SHP77 (cell line): Measurements from ENCODE around the gene RAB40C.

Experiments used
- DNase-seq, 2 experiments: peaks; one replicate each; lab custom pipeline; 2025; lab: John Stamatoyannopoulos, UW

RAB40C gene

GRCh38 chr16:631808-632358 lies 42.0 kb downstream of the RAB40C start:
- no peak for DNase-seq

- no peak for DNase-seq
Measured at GRCh38 chr16:632486-633335, 42.8 kb downstream of the RAB40C start.

GRCh38 chr16:633336-634050 lies 43.6 kb downstream of the RAB40C start:
- DNase-seq: no peak

GRCh38 chr16:634051-634670 lies 44.3 kb downstream of the RAB40C start:
- no peak for DNase-seq

- no peak for DNase-seq
Measured at GRCh38 chr16:634996-635395, 45.1 kb downstream of the RAB40C start.

GRCh38 chr16:635573-636205 lies 45.8 kb downstream of the RAB40C start:
- no peak for DNase-seq

- peak; percentile 93 to 94 for DNase-seq
Measured at GRCh38 chr16:636206-637080, 46.6 kb downstream of the RAB40C start, which contains the start of gene METTL26. Gene METTL26 (minus strand): TSS chr16:636305. CDS start chr16:636290, 15 bp downstream.

- DNase-seq: peak; percentile 38 to 88
Measured at GRCh38 chr16:637081-638018, 47.5 kb downstream of the RAB40C start.

- DNase-seq: no peak
Measured at GRCh38 chr16:638034-638543, 48.2 kb downstream of the RAB40C start.

GRCh38 chr16:638836-639235 lies 49.0 kb downstream of the RAB40C start:
- DNase-seq: no peak

- DNase-seq: no peak
Measured at GRCh38 chr16:640614-641013, 50.7 kb downstream of the RAB40C start.

- peak; percentile 70 to 77 for DNase-seq
Measured at GRCh38 chr16:641326-642188, 51.7 kb downstream of the RAB40C start, which contains the start of gene MCRIP2. Gene MCRIP2 (plus strand): TSS chr16:641828. CDS start chr16:641992, 164 bp downstream.

- DNase-seq: no peak
Measured at GRCh38 chr16:642189-643049, 52.6 kb downstream of the RAB40C start.

- no peak for DNase-seq
Measured at GRCh38 chr16:643050-643368, 53.1 kb downstream of the RAB40C start.

GRCh38 chr16:644556-644955 lies 54.7 kb downstream of the RAB40C start:
- no peak for DNase-seq

- DNase-seq: no peak
Measured at GRCh38 chr16:645852-646678, 56.2 kb downstream of the RAB40C start.

- no peak for DNase-seq
Measured at GRCh38 chr16:646679-647172, 56.9 kb downstream of the RAB40C start.
